GM12875 (cell line): ENCODE measurements around the gene EIF3J.

ENCODE experiments used
- H3K4me3 ChIP-seq: one replicate; pipeline ENCODE4 v1.5.1; 2011; ENCODE audit warnings: low read depth, low read length, control low read depth
- CTCF ChIP-seq: IDR thresholded peaks from 2 replicates; pipeline ENCODE4 v1.5.1; 2011; ENCODE audit warnings: low read depth, mild to moderate bottlenecking, control low read depth, inconsistent platforms, low read length, moderate library complexity, borderline replicate concordance; ENCODE audit not compliant: insufficient read depth

Gene EIF3J

GRCh38 chr15:44580105-44580504 is 43.2 kb downstream of the EIF3J start:
- H3K4me3 ChIP-seq = no peak overlapping the region
- TF ChIP-seq CTCF = no peak

GRCh38 chr15:44584162-44584749 is 47.3 kb downstream of the EIF3J start:
- no peak overlapping the region for H3K4me3 ChIP-seq
- peak; percentile 59; the same call in 1 of the 2 replicates for TF ChIP-seq CTCF

GRCh38 chr15:44585633-44586032 is 48.7 kb downstream of the EIF3J start:
- no peak for TF ChIP-seq CTCF
- no peak overlapping the region for H3K4me3 ChIP-seq

GRCh38 chr15:44588541-44588940 is 51.6 kb downstream of the EIF3J start:
- H3K4me3 ChIP-seq = no peak overlapping the region
- no peak for TF ChIP-seq CTCF

GRCh38 chr15:44591326-44591725 is 54.4 kb downstream of the EIF3J start:
- TF ChIP-seq CTCF = no peak
- no peak overlapping the region for H3K4me3 ChIP-seq

- no peak overlapping the region for H3K4me3 ChIP-seq
- TF ChIP-seq CTCF = peak; percentile 17; the same call in 1 of the 2 replicates
These were observed 56.2 kb downstream of the EIF3J start for GRCh38 chr15:44593042-44593736.

GRCh38 chr15:44595246-44595645 is 58.3 kb downstream of the EIF3J start:
- no peak for TF ChIP-seq CTCF

More at GRCh38 chr15:44595246-44595645, 58.3 kb downstream of the EIF3J start:
- H3K4me3 ChIP-seq = no peak overlapping the region
